Parathyroid adenoma (tissue), 2 donors: ENCODE data around the gene UNC5A.

Experiments
- H2AFZ ChIP-seq: fragments of 300-600 bp; sonication (generic); one replicate; pipeline ENCODE4 v1.7.0; 2017; ENCODE audit warnings: antibody characterized with exemption, mild to moderate bottlenecking
- H3K27ac ChIP-seq: fragments of 300-600 bp; sonication (generic); one replicate; pipeline ENCODE4 v1.7.0; 2017
- H3K27me3 ChIP-seq: fragments of 300-600 bp; sonication (generic); one replicate; pipeline ENCODE4 v1.7.0; 2017; ENCODE audit warnings: low read length; ENCODE audit not compliant: control insufficient read depth, insufficient read depth
- H3K36me3 ChIP-seq: fragments of 300-600 bp; sonication (generic); one replicate; pipeline ENCODE4 v1.7.0; 2017; ENCODE audit warnings: low read length; ENCODE audit not compliant: control insufficient read depth, insufficient read depth
- H3K4me1 ChIP-seq: fragments of 300-600 bp; sonication (generic); one replicate; pipeline ENCODE4 v1.7.0; 2017; ENCODE audit warnings: control low read depth
- H3K4me2 ChIP-seq: fragments of 300-600 bp; sonication (generic); one replicate; pipeline ENCODE4 v1.7.0; 2017; ENCODE audit warnings: low read length
- H3K4me3 ChIP-seq: fragments of 300-600 bp; sonication (generic); one replicate; pipeline ENCODE4 v1.7.0; 2017; ENCODE audit warnings: low read depth, low read length
- H3K79me2 ChIP-seq: fragments of 300-600 bp; sonication (generic); one replicate; pipeline ENCODE4 v1.7.0; 2017; ENCODE audit warnings: control low read depth
- H3K9ac ChIP-seq: fragments of 300-600 bp; sonication (generic); one replicate; pipeline ENCODE4 v1.7.0; 2017; ENCODE audit warnings: mild to moderate bottlenecking
- H3K9me3 ChIP-seq: fragments of 300-600 bp; sonication (generic); one replicate; pipeline ENCODE4 v1.7.0; 2017; ENCODE audit warnings: low read length; ENCODE audit not compliant: control insufficient read depth
- CTCF ChIP-seq: fragments of 300-600 bp; sonication (generic); IDR thresholded peaks from one replicate; pipeline ENCODE4 v1.7.0; 2017; ENCODE audit warnings: antibody characterized with exemption, mild to moderate bottlenecking
- donor health status: primary hyperparathyroidism.

UNC5A gene

GRCh38 chr5:176785184-176786145 lies 24.9 kb upstream of the UNC5A start:
- Histone ChIP-seq H3K36me3 (no peaks in the 10 kb centered on the region), H3K4me1 (no peaks in the 10 kb centered on the region), H3K9me3 (no peaks in the 10 kb centered on the region), H3K4me3 (no peak overlapping the region), H3K27me3 (no peaks in the 10 kb centered on the region), H3K9ac (no peak overlapping the region), H2AFZ (no peak overlapping the region), H3K27ac (no peak overlapping the region), H3K79me2 (no peaks in the 10 kb centered on the region), H3K4me2 (no peak overlapping the region)
- no peak for TF ChIP-seq CTCF

GRCh38 chr5:176787676-176788075 lies 22.7 kb upstream of the UNC5A start:
- H3K4me1 ChIP-seq = no peaks in the 10 kb centered on the region
- H3K9me3 ChIP-seq = no peaks in the 10 kb centered on the region
- H3K27ac ChIP-seq = no peak overlapping the region
- H3K27me3 ChIP-seq = no peaks in the 10 kb centered on the region
- H3K4me2 ChIP-seq = no peak overlapping the region
- no peak overlapping the region for H3K9ac ChIP-seq
- H3K79me2 ChIP-seq = no peaks in the 10 kb centered on the region
- H3K36me3 ChIP-seq = no peaks in the 10 kb centered on the region
- H2AFZ ChIP-seq = no peak overlapping the region
- no peak for TF ChIP-seq CTCF
- H3K4me3 ChIP-seq = no peak overlapping the region

- Histone ChIP-seq H2AFZ (no peak overlapping the region), H3K4me1 (no peaks in the 10 kb centered on the region), H3K4me3 (no peak overlapping the region), H3K9ac (no peak overlapping the region), H3K9me3 (no peaks in the 10 kb centered on the region), H3K27me3 (no peaks in the 10 kb centered on the region), H3K36me3 (no peaks in the 10 kb centered on the region), H3K79me2 (no peaks in the 10 kb centered on the region), H3K4me2 (no peak overlapping the region), H3K27ac (no peak overlapping the region)
- TF ChIP-seq CTCF = no peak
Measured at GRCh38 chr5:176788091-176788490, 22.3 kb upstream of the UNC5A start.

GRCh38 chr5:176788941-176789872 lies 21.2 kb upstream of the UNC5A start:
- H3K79me2 ChIP-seq = no peaks in the 10 kb centered on the region
- H3K4me1 ChIP-seq = no peaks in the 10 kb centered on the region
- H3K4me3 ChIP-seq = no peak overlapping the region
- H3K27me3 ChIP-seq = no peaks in the 10 kb centered on the region
- no peak overlapping the region for H3K9ac ChIP-seq
- H3K9me3 ChIP-seq = no peaks in the 10 kb centered on the region
- no peaks in the 10 kb centered on the region for H3K36me3 ChIP-seq
- TF ChIP-seq CTCF = no peak
- H3K4me2 ChIP-seq = no peak overlapping the region
- no peak overlapping the region for H3K27ac ChIP-seq
- peak overlapping the region; percentile 11 for H2AFZ ChIP-seq
